Measurements from ENCODE around the gene CDX2.

DNA sequence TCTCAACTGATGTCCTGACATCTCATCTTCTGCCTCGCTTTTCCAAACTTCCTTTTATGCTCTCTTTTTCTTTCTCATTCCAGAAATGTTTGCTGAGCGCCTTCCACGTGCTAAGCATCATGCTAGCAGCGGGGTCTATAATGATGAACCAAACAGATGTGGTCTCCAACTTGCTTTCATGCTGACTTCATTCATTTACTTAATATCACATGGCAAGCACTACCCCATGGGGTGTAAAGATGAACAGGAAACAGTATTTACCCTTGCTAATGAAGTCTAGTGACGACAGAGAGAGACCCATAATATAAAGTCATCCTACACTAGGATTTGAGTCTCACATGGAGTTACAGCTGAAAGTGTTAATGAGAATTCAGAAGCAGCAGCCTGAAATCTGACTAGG, 40.9 kb upstream of the CDX2 start:
- TF ChIP-seq EZH2 (IDR thresholded peaks at IDR 0.05; ENCODE audit: borderline replicate concordance), result no peak
- TF ChIP-seq, protein P1, sequence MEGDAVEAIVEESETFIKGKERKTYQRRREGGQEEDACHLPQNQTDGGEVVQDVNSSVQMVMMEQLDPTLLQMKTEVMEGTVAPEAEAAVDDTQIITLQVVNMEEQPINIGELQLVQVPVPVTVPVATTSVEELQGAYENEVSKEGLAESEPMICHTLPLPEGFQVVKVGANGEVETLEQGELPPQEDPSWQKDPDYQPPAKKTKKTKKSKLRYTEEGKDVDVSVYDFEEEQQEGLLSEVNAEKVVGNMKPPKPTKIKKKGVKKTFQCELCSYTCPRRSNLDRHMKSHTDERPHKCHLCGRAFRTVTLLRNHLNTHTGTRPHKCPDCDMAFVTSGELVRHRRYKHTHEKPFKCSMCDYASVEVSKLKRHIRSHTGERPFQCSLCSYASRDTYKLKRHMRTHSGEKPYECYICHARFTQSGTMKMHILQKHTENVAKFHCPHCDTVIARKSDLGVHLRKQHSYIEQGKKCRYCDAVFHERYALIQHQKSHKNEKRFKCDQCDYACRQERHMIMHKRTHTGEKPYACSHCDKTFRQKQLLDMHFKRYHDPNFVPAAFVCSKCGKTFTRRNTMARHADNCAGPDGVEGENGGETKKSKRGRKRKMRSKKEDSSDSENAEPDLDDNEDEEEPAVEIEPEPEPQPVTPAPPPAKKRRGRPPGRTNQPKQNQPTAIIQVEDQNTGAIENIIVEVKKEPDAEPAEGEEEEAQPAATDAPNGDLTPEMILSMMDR (IDR thresholded peaks at IDR 0.05; ENCODE audit: poor library complexity), result no peak
